SH-SY5Y (cell line): Measurements from ENCODE around the gene IAPP.

Experiments
- GATA2 ChIP-seq: IDR thresholded peaks from 2 replicates; pipeline ENCODE4 v1.6.1; 2011; ENCODE audit warnings: mild to moderate bottlenecking, low read depth, low read length
- GATA3 ChIP-seq: IDR thresholded peaks from 2 replicates; pipeline ENCODE4 v1.6.1; 2011; ENCODE audit warnings: low read depth, mild to moderate bottlenecking, low read length, moderate library complexity

DNA sequence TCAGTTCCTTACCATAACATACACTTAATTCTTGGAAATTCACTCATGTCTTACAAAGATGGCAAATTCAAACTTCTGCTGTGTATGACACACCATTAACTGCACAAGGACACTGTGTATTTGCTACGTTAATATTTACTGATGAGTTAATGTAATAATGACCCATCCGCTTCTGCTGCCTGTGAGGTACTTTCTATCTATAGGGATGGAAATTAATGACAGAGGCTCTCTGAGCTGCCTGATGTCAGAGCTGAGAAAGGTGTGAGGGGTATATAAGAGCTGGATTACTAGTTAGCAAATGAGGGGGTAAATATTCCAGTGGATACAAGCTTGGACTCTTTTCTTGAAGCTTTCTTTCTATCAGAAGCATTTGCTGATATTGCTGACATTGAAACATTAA, at the start of gene IAPP:
- TF ChIP-seq GATA2 = no peak
- no peak for TF ChIP-seq GATA3
